ENCODE results near the gene EFCAB13.

EFCAB13 gene

GRCh38 chr17:47292206-47292605 is 31.5 kb upstream of the EFCAB13 start:
- no peak for DNase-seq (ENCODE audit: low read depth)
- H3K4me3 ChIP-seq (ENCODE audit: control insufficient read depth, low read depth, low read length) = no peak overlapping the region
- TF ChIP-seq CTCF (IDR thresholded peaks at IDR 0.05; ENCODE audit: control insufficient read depth, insufficient read depth, low read depth, low read length, missing control alignments) = no peak

- no peak for TF ChIP-seq CTCF (IDR thresholded peaks at IDR 0.05; ENCODE audit: control insufficient read depth, insufficient read depth, low read depth, low read length, missing control alignments)
- H3K4me3 ChIP-seq (ENCODE audit: control insufficient read depth, low read depth, low read length) = no peak overlapping the region
- no peak for DNase-seq (ENCODE audit: low read depth)
Measured at GRCh38 chr17:47295037-47295873, 28.5 kb upstream of the EFCAB13 start.

GRCh38 chr17:47295874-47296255 is 27.9 kb upstream of the EFCAB13 start:
- TF ChIP-seq CTCF (IDR thresholded peaks at IDR 0.05; ENCODE audit: control insufficient read depth, insufficient read depth, low read depth, low read length, missing control alignments) = no peak
- DNase-seq (ENCODE audit: low read depth) = no peak
- no peak overlapping the region for H3K4me3 ChIP-seq (ENCODE audit: control insufficient read depth, low read depth, low read length)

GRCh38 chr17:47297661-47298400 is 25.9 kb upstream of the EFCAB13 start:
- DNase-seq (ENCODE audit: low read depth) = no peak
- no peak for TF ChIP-seq CTCF (IDR thresholded peaks at IDR 0.05; ENCODE audit: control insufficient read depth, insufficient read depth, low read depth, low read length, missing control alignments)
- no peak overlapping the region for H3K4me3 ChIP-seq (ENCODE audit: control insufficient read depth, low read depth, low read length)

- DNase-seq (ENCODE audit: low read depth) = no peak
- H3K4me3 ChIP-seq (ENCODE audit: control insufficient read depth, low read depth, low read length) = no peak overlapping the region
- no peak for TF ChIP-seq CTCF (IDR thresholded peaks at IDR 0.05; ENCODE audit: control insufficient read depth, insufficient read depth, low read depth, low read length, missing control alignments)
Measured at GRCh38 chr17:47298712-47299111, 25.0 kb upstream of the EFCAB13 start.

- no peak for TF ChIP-seq CTCF (IDR thresholded peaks at IDR 0.05; ENCODE audit: control insufficient read depth, insufficient read depth, low read depth, low read length, missing control alignments)
- no peak overlapping the region for H3K4me3 ChIP-seq (ENCODE audit: control insufficient read depth, low read depth, low read length)
- DNase-seq (ENCODE audit: low read depth) = no peak
Measured at GRCh38 chr17:47299239-47299910, 24.4 kb upstream of the EFCAB13 start.

Data from AG09309 (cell line).